ENCODE results near the gene ATMIN. TPM values are rescaled to one million over a fixed set of nuclear protein-coding genes. Genes with fewer than 3 reads are reported as not detected.
A peak's percentile ranks its signal among the peaks of the same experiment; 100 is the strongest.

Gene ATMIN
- total and polyA plus RNA-seq, 2 of the 13 experiments (the other 11 are each of a cell fraction or from before 2014, with no cell fraction given) = 34.6 to 60.4 TPM

GRCh38 chr16:81006813-81007695, 28.6 kb upstream of the ATMIN start, which contains the start of the genes CENPN and CMC2 (continued):
- no peak for TF ChIP-seq HNRNPK (IDR thresholded peaks at IDR 0.05; ENCODE audit: low read depth, low read length, poor library complexity, severe bottlenecking)
- TF ChIP-seq GMEB2 (CRISPR knock-in tag; IDR thresholded peaks at IDR 0.05; ENCODE audit: low read depth) = peak; percentile 49; the same call in 1 of the 2 replicates
- peak; percentile 99; the same call in 1 of the 2 replicates for TF ChIP-seq ZNF354B (CRISPR knock-in tag; IDR thresholded peaks at IDR 0.05)
- TF ChIP-seq FIP1L1 (IDR thresholded peaks at IDR 0.05; ENCODE audit: borderline replicate concordance, insufficient read depth, low read depth, low read length) = no peak
- peak; percentile 59; the same call in 1 of the 2 replicates for TF ChIP-seq CSRNP2 (CRISPR knock-in tag; conservative IDR thresholded peaks at IDR 0.05; ENCODE audit: low read depth)
- TF ChIP-seq FOXK2 (IDR thresholded peaks at IDR 0.05) = peak; percentile 100
- TF ChIP-seq ZSCAN31 (CRISPR knock-in tag; IDR thresholded peaks at IDR 0.05; ENCODE audit: low read depth) = peak; percentile 89
- TF ChIP-seq ZNF576 (CRISPR knock-in tag; IDR thresholded peaks at IDR 0.05) = no peak
- no peak for TF ChIP-seq ZNF484 (CRISPR knock-in tag; IDR thresholded peaks at IDR 0.05; ENCODE audit: borderline replicate concordance, low read depth)
- TF ChIP-seq, protein P1, sequence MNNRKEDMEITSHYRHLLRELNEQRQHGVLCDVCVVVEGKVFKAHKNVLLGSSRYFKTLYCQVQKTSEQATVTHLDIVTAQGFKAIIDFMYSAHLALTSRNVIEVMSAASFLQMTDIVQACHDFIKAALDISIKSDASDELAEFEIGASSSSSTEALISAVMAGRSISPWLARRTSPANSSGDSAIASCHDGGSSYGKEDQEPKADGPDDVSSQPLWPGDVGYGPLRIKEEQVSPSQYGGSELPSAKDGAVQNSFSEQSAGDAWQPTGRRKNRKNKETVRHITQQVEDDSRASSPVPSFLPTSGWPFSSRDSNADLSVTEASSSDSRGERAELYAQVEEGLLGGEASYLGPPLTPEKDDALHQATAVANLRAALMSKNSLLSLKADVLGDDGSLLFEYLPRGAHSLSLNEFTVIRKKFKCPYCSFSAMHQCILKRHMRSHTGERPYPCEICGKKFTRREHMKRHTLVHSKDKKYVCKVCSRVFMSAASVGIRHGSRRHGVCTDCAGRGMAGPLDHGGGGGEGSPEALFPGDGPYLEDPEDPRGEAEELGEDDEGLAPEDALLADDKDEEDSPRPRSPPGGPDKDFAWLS (CRISPR knock-in tag; IDR thresholded peaks at IDR 0.05; ENCODE audit: borderline replicate concordance) = 0 out of 2 replicates have a peak, but pooled peaks have one; percentile 29
- TF ChIP-seq, protein P2, sequence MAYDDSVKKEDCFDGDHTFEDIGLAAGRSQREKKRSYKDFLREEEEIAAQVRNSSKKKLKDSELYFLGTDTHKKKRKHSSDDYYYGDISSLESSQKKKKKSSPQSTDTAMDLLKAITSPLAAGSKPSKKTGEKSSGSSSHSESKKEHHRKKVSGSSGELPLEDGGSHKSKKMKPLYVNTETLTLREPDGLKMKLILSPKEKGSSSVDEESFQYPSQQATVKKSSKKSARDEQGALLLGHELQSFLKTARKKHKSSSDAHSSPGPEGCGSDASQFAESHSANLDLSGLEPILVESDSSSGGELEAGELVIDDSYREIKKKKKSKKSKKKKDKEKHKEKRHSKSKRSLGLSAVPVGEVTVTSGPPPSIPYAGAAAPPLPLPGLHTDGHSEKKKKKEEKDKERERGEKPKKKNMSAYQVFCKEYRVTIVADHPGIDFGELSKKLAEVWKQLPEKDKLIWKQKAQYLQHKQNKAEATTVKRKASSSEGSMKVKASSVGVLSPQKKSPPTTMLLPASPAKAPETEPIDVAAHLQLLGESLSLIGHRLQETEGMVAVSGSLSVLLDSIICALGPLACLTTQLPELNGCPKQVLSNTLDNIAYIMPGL (CRISPR knock-in tag; IDR thresholded peaks at IDR 0.05; ENCODE audit: borderline replicate concordance in 1 of 2, low read depth in 1 of 2) = peak; percentile 15 to 93; a peak in 3 of 4 replicates
- peak; percentile 92 for TF ChIP-seq ZNF670 (CRISPR knock-in tag; IDR thresholded peaks at IDR 0.05; ENCODE audit: borderline replicate concordance)
- peak; percentile 67; the same call in 1 of the 2 replicates for TF ChIP-seq ARNT2 (CRISPR knock-in tag; IDR thresholded peaks at IDR 0.05; ENCODE audit: low read depth)
- TF ChIP-seq, protein P3, sequence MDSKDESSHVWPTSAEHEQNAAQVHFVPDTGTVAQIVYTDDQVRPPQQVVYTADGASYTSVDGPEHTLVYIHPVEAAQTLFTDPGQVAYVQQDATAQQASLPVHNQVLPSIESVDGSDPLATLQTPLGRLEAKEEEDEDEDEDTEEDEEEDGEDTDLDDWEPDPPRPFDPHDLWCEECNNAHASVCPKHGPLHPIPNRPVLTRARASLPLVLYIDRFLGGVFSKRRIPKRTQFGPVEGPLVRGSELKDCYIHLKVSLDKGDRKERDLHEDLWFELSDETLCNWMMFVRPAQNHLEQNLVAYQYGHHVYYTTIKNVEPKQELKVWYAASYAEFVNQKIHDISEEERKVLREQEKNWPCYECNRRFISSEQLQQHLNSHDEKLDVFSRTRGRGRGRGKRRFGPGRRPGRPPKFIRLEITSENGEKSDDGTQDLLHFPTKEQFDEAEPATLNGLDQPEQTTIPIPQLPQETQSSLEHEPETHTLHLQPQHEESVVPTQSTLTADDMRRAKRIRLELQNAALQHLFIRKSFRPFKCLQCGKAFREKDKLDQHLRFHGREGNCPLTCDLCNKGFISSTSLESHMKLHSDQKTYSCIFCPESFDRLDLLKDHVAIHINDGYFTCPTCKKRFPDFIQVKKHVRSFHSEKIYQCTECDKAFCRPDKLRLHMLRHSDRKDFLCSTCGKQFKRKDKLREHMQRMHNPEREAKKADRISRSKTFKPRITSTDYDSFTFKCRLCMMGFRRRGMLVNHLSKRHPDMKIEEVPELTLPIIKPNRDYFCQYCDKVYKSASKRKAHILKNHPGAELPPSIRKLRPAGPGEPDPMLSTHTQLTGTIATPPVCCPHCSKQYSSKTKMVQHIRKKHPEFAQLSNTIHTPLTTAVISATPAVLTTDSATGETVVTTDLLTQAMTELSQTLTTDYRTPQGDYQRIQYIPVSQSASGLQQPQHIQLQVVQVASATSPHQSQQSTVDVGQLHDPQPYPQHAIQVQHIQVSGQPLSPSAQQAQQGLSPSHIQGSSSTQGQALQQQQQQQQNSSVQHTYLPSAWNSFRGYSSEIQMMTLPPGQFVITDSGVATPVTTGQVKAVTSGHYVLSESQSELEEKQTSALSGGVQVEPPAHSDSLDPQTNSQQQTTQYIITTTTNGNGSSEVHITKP (CRISPR knock-in tag; IDR thresholded peaks at IDR 0.05; ENCODE audit: low read depth) = peak; percentile 100
